ENCODE data around the gene ADPRHL1. TPM values are rescaled to one million over a fixed set of nuclear protein-coding genes. Genes with fewer than 3 reads are reported as not detected.

Gene ADPRHL1
- total RNA-seq, 6 experiments from 2014 or later, result 1.0 to 2.0 (median 1.5) TPM

DNA sequence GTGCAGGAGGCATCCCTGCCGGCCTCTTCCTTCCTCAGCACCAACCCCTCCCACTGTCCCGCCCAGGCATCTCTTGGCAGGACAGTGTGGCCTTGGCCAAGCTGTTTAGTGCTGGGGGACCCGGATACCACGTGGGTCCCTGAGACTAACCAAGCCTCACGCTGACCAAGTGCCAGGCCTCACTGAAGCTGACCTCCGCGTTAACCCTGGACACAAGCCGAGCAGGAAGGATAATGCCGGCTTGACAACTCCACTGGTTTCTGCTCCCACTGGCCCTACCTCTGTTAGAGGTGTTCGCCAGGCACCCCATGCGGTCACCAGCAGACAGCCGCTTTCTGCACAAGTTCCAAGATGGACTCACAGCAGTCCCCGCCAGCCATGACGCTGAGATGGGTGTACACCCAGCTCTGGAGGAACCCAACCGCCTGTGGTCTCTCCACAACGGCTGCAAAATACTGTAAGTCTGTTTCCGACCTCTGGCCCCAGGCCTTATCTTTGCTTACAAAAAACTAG is 101.7 kb downstream of the ADPRHL1 start:
- TF ChIP-seq, protein P1, sequence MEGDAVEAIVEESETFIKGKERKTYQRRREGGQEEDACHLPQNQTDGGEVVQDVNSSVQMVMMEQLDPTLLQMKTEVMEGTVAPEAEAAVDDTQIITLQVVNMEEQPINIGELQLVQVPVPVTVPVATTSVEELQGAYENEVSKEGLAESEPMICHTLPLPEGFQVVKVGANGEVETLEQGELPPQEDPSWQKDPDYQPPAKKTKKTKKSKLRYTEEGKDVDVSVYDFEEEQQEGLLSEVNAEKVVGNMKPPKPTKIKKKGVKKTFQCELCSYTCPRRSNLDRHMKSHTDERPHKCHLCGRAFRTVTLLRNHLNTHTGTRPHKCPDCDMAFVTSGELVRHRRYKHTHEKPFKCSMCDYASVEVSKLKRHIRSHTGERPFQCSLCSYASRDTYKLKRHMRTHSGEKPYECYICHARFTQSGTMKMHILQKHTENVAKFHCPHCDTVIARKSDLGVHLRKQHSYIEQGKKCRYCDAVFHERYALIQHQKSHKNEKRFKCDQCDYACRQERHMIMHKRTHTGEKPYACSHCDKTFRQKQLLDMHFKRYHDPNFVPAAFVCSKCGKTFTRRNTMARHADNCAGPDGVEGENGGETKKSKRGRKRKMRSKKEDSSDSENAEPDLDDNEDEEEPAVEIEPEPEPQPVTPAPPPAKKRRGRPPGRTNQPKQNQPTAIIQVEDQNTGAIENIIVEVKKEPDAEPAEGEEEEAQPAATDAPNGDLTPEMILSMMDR (IDR thresholded peaks at IDR 0.05), result no peak
- peaks cover 12% of the 10 kb centered on the region for H3K27me3 Mint-ChIP-seq (ENCODE audit: insufficient read depth)
- H3K9me3 Mint-ChIP-seq, result peaks cover 6% of the 10 kb centered on the region
- DNase-seq, result no peak
- H3K27ac Mint-ChIP-seq, result no peak overlapping the region
- H3K36me3 Mint-ChIP-seq (ENCODE audit: low read depth), result no peaks in the 10 kb centered on the region
- no peak overlapping the region for H3K4me3 Mint-ChIP-seq
- H3K4me1 Mint-ChIP-seq (ENCODE audit: low read depth), result no peaks in the 10 kb centered on the region

DNA sequence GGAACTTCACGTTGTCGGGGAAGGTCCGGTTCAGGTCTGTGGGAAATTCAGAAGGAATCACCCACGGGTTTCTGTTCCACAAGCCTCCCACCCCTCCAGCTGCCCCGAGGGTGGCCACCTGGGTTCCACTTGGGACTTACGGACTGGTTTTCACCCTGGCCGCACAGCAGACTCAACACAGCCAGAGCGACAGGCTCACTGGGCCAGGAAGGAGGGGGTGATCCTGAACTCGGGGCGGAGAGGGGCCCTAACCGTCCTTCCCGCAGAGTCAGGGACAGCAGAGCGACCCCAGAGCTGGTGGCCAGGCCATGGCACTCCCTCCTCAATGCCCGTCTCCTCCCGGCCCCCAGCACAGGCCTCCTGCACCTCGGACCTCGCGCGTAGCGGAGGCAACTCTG is 102.4 kb downstream of the ADPRHL1 start:
- no peaks in the 10 kb centered on the region; the same call in 1 of the 2 replicates for H3K36me3 Mint-ChIP-seq (ENCODE audit: low read depth)

GRCh38 chr13:113350065-113350937 is 103.0 kb downstream of the ADPRHL1 start:
- no peak overlapping the region for H3K27ac Mint-ChIP-seq
- TF ChIP-seq, protein P1 (IDR thresholded peaks at IDR 0.05), result no peak; the same call in 1 of the 2 replicates
- peaks cover 6% of the 10 kb centered on the region for H3K36me3 Mint-ChIP-seq (ENCODE audit: low read depth)
- no peaks in the 10 kb centered on the region for H3K4me1 Mint-ChIP-seq (ENCODE audit: low read depth)
- H3K4me3 Mint-ChIP-seq, result no peak overlapping the region
- peaks cover 12% of the 10 kb centered on the region for H3K27me3 Mint-ChIP-seq (ENCODE audit: insufficient read depth)
- peaks cover 12% of the 10 kb centered on the region for H3K9me3 Mint-ChIP-seq
- no peak for DNase-seq

More for the DNA sequence above, 102.4 kb downstream of the ADPRHL1 start:
- Mint-ChIP-seq H3K4me3 (no peak overlapping the region), H3K4me1 (ENCODE audit: low read depth) (no peaks in the 10 kb centered on the region), H3K27ac (no peak overlapping the region), H3K9me3 (peaks cover 6% of the 10 kb centered on the region), H3K27me3 (ENCODE audit: insufficient read depth) (peaks cover 12% of the 10 kb centered on the region)
- no peak for DNase-seq
- TF ChIP-seq, protein P1 (IDR thresholded peaks at IDR 0.05), result no peak

Other genes starting within 250 kb of the ADPRHL1 start
- gene PCID2, start 244.8 kb downstream of the ADPRHL1 start, total RNA-seq (2021; fragmentation: NEBNext Ultra II Directional; extraction: Animal tissue kit (Norgen Biotek cat#: 25700)), result 10 to 100 TPM; 59.1 to 72.5 (median 68.3) TPM
- gene CUL4A, start 243.9 kb downstream of the ADPRHL1 start, total RNA-seq (2021; fragmentation: NEBNext Ultra II Directional; extraction: Animal tissue kit (Norgen Biotek cat#: 25700)), result 100 to 1,000 TPM in 2 of 6 experiments, 10 to 100 TPM in 4; 90.5 to 104 (median 97.0) TPM
- gene LAMP1, start 156.2 kb downstream of the ADPRHL1 start, total RNA-seq (2021; fragmentation: NEBNext Ultra II Directional; extraction: Animal tissue kit (Norgen Biotek cat#: 25700)), result 100 to 1,000 TPM; 215 to 255 (median 247) TPM
- under 1 TPM in 3 of 6 experiments, not detected in 3; 0.23 to 0.34 (median 0.30) TPM for gene GRTP1, start 89.4 kb downstream of the ADPRHL1 start, total RNA-seq (2021; fragmentation: NEBNext Ultra II Directional; extraction: Animal tissue kit (Norgen Biotek cat#: 25700))
- gene DCUN1D2, start 37.2 kb upstream of the ADPRHL1 start, total RNA-seq (2021; fragmentation: NEBNext Ultra II Directional; extraction: Animal tissue kit (Norgen Biotek cat#: 25700)), result 1 to 10 TPM; 7.6 to 9.3 (median 9.0) TPM
- 100 to 1,000 TPM; 121 to 155 (median 150) TPM for gene TFDP1, start 131.3 kb upstream of the ADPRHL1 start, total RNA-seq (2021; fragmentation: NEBNext Ultra II Directional; extraction: Animal tissue kit (Norgen Biotek cat#: 25700))
- not detected for gene ATP4B, start 204.7 kb upstream of the ADPRHL1 start, total RNA-seq (2021; fragmentation: NEBNext Ultra II Directional; extraction: Animal tissue kit (Norgen Biotek cat#: 25700))
- gene GRK1, start 213.7 kb upstream of the ADPRHL1 start, total RNA-seq (2021; fragmentation: NEBNext Ultra II Directional; extraction: Animal tissue kit (Norgen Biotek cat#: 25700)), result not detected

Measured in HFFc6 (cell line).